IPS DF 6.9 (cell line): ENCODE data around the gene CLCN6.
A peak's percentile ranks its signal among the peaks of the same experiment; 100 is the strongest.
"Not testable (repeated sequence)": the region's sequence is repeated elsewhere in the genome, so short reads cannot be mapped to it uniquely, and the experiment has no call there.

Experiments
- DNase-seq: peaks from one replicate; pipeline ENCODE4 v3.0.0-alpha.2; 2013; ENCODE audit warnings: low read depth, low spot score
- H3K27ac ChIP-seq: one replicate; pipeline ENCODE4 v1.5.1; 2013; ENCODE audit warnings: low read length, control low read depth
- H3K27me3 ChIP-seq: 2 replicates; pipeline ENCODE4 v1.6.1; 2013; ENCODE audit warnings: mild to moderate bottlenecking, low read length; ENCODE audit not compliant: control insufficient read depth, insufficient read depth
- H3K36me3 ChIP-seq: 2 replicates; pipeline ENCODE4 v1.6.1; 2013; ENCODE audit warnings: low read length; ENCODE audit not compliant: control insufficient read depth, insufficient read depth
- H3K4me1 ChIP-seq: 2 replicates; pipeline ENCODE4 v1.6.1; 2013; ENCODE audit warnings: low read length; ENCODE audit not compliant: control insufficient read depth, insufficient read depth
- H3K4me3 ChIP-seq: 2 replicates; pipeline ENCODE4 v1.5.1; 2013; ENCODE audit warnings: mild to moderate bottlenecking, low read length
- H3K9me3 ChIP-seq: 2 replicates; pipeline ENCODE4 v1.6.1; 2013; ENCODE audit warnings: low read length, inconsistent platforms; ENCODE audit not compliant: control insufficient read depth, insufficient read depth
- WGBS: extraction: QIAGEN DNeasy Blood & Tissue Kit; methylation state at CpG from one replicate; pipeline ENCODE4 v1.1.7; 2013; ENCODE audit warnings: mixed read lengths, missing lambda C conversion rate; ENCODE audit not compliant: insufficient read length, insufficient coverage; 5-methylcytosine and 5-hydroxymethylcytosine counted together

CLCN6 gene

DNA sequence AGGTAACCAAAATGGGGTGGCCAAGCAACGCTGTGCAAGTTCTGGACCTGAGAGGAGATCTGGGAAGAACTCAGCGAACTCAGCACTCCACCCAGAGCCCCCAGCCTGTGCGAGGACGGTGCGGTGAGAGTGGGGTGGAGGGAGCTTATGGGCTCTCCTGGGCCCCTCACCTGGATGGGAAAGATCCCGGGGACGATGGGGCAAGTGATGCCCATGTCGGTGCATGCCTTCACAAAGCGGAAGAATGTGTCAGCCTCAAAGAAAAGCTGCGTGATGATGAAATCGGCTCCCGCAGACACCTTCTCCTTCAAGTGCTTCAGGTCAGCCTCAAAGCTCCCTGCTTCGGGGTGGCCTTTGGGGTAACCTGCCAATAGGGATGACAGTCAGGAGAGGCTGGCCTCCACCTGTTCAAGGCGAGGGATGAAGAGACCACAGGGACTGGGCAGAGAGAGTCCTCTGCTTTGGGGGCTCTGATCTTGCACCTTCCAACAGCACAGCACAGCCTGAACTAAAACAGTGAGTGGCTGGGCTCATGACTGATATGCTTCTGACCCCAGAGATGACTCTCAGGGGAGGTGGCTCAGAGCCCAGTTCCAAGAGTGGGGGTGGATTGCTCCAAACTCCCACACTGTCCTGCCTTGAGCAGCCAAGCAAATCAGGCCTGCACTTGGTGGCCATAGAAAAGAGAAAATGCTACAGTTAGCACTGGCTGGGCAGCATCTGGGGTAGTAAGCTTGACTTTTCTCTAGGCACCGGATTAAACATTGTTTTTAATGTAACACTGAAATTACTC, 9.8 kb upstream of the CLCN6 start:
- Histone ChIP-seq H3K4me3 (no peak overlapping the region), H3K36me3 (peaks cover 30% of the 10 kb centered on the region), H3K27me3 (no peaks in the 10 kb centered on the region), H3K4me1 (no peaks in the 10 kb centered on the region), H3K27ac (no peak overlapping the region), H3K9me3 (no peaks in the 10 kb centered on the region)
- no CpG with 5 or more reads among the region's 15 CpGs for WGBS
- DNase-seq: no peak

DNA sequence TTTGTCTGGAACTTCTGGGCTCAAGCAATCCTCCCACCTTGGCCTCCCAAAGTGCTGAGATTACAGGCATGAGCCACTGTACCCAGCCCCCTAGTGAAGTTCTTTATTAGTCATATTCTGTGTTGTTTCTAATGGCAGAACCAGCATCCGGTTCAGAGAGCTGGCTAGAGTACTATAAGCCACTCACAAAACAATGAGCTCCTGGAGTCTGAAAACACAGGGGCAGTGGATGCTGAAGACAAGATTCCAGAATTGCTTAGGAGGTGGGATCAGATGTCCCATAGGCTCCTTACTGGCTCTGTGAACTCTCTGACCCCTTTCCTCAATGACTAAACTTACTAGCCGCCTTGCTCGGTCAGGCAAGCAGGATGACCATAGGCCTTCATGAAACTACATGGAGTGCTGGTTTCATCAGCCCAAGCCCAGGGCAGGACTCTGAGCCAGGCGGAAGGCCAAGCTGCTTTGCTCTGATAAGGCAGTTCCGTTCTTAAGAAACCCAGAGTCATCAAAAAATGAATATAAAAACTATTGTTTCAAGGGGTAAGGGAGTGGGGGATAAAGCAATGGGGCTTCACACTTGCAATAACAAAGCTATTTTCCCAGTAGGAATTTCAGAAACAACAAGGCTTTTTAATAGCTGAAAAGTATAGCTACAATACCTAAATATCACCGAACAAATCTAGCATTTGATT, 8.3 kb upstream of the CLCN6 start:
- Histone ChIP-seq H3K4me1 (0 out of 2 replicates have a peak, but pooled peaks cover under 1% of the 10 kb centered on the region), H3K36me3 (peaks cover 25% of the 10 kb centered on the region), H3K27ac (no peak overlapping the region), H3K9me3 (no peaks in the 10 kb centered on the region), H3K4me3 (no peak overlapping the region), H3K27me3 (no peaks in the 10 kb centered on the region)
- no CpG with 5 or more reads among the region's 6 CpGs for WGBS
- DNase-seq: no peak

DNA sequence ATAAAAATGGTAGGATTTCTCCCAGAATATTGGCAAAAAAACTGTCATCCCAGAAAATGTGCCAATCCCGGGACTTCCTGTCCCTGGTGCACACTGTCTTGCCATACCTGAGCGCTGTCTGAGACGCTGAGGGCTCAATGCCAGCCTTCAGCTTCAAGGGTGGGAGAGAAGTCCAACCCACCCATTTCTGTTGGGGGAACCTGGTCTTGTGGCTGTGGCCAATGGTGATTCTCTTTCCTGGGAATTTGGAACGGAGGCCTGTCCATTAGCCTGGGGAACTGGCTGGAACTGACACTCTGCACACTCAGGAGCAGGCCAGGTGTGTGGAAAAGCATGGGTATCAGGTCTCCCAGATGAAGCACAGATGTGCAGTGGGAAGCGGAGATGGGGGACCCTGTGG, 6.9 kb upstream of the CLCN6 start:
- no CpG with 5 or more reads among the region's 5 CpGs for WGBS
- H3K9me3 ChIP-seq: no peaks in the 10 kb centered on the region
- no peak overlapping the region for H3K4me3 ChIP-seq
- DNase-seq: no peak
- H3K27me3 ChIP-seq: no peaks in the 10 kb centered on the region
- 0 out of 2 replicates have a peak, but pooled peaks cover 5% of the 10 kb centered on the region for H3K4me1 ChIP-seq
- peaks cover 21% of the 10 kb centered on the region for H3K36me3 ChIP-seq
- no peak overlapping the region for H3K27ac ChIP-seq

DNA sequence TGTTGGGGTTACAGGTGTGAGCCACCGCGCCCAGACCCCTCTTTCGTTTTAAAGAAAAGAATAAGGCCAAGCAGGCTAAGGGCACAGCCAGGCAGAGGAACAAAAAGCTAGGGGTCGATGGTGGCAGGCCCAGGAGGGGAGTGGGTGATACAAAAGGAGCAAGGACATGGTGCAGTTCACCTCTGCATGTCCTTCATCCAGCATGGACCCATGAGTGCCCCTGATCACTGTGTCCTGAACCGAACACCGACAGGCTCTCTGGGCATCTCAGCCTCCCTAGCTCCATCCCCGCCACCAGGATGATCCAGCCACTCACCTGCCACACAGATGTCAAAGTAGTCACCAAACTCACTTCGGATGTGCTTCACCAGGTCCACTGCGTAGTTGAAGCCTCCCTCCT, 6.1 kb upstream of the CLCN6 start:
- H3K36me3 ChIP-seq: peaks cover 17% of the 10 kb centered on the region; the same call in 1 of the 2 replicates
- no CpG with 5 or more reads among the region's 9 CpGs for WGBS

GRCh38 chr1:11800391-11800755, 5.6 kb upstream of the CLCN6 start:
- H3K9me3 ChIP-seq: no peaks in the 10 kb centered on the region
- no CpG with 5 or more reads among the region's 8 CpGs for whole genome bisulfite sequencing
- peaks cover 13% of the 10 kb centered on the region; the same call in 1 of the 2 replicates for H3K36me3 ChIP-seq
- no peaks in the 10 kb centered on the region for H3K27me3 ChIP-seq
- no peak overlapping the region for H3K27ac ChIP-seq
- no peak for DNase-seq
- H3K4me1 ChIP-seq: 0 out of 2 replicates have a peak, but pooled peaks cover 5% of the 10 kb centered on the region
- H3K4me3 ChIP-seq: no peak overlapping the region

More for the DNA sequence above, 6.1 kb upstream of the CLCN6 start:
- no peak overlapping the region for H3K4me3 ChIP-seq
- DNase-seq: no peak
- H3K27me3 ChIP-seq: no peaks in the 10 kb centered on the region
- H3K4me1 ChIP-seq: 0 out of 2 replicates have a peak, but pooled peaks cover 5% of the 10 kb centered on the region
- no peaks in the 10 kb centered on the region for H3K9me3 ChIP-seq
- H3K27ac ChIP-seq: no peak overlapping the region

DNA sequence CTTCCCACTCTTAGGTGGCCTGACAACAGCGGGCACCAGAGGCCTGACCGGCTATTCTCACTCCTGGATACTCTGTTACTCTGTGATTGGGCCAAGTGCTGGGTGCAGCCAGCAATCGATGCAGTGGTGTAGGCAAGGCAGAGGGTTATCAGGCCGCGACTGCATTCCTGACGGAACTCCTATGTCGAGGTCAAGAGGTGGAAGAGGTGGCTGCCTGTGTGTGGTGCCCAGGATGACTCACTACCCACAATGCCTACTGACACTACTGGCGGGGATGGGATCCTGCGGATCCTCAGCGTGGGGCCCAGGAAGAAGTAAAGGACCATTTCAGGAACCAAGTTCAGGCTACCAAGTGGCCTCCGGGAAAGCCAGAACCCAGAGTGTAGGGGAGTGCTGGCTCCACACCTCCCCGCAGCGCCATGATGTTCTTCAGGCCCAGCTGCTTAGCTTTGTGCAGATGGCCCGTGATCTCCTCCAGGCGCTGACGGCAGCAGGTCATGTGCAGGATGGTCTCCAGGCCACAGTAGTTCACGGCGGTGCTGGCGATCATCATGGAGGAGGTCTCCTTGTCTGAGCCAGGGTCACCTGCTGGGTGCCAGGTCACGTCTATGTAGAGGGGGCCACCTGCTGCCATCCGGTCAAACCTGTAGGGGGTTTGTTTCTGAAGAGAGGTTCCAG, 5.1 kb upstream of the CLCN6 start:
- Histone ChIP-seq H3K4me3 (no peak overlapping the region), H3K4me1 (0 out of 2 replicates have a peak, but pooled peaks cover 5% of the 10 kb centered on the region), H3K9me3 (no peaks in the 10 kb centered on the region), H3K36me3 (peaks cover 11% of the 10 kb centered on the region; the same call in 1 of the 2 replicates), H3K27me3 (no peaks in the 10 kb centered on the region), H3K27ac (no peak overlapping the region)
- no CpG with 5 or more reads among the region's 21 CpGs for WGBS
- no peak for DNase-seq

- peaks cover 11% of the 10 kb centered on the region; the same call in 1 of the 2 replicates for H3K36me3 ChIP-seq
- H3K27me3 ChIP-seq: no peaks in the 10 kb centered on the region
- H3K4me3 ChIP-seq: no peak overlapping the region
- H3K4me1 ChIP-seq: 0 out of 2 replicates have a peak, but pooled peaks cover 5% of the 10 kb centered on the region
- no peak for DNase-seq
- no CpG with 5 or more reads among the region's 6 CpGs for WGBS
- H3K9me3 ChIP-seq: no peaks in the 10 kb centered on the region
- H3K27ac ChIP-seq: no peak overlapping the region
These were observed 3.4 kb upstream of the CLCN6 start for GRCh38 chr1:11802616-11802972.

DNA sequence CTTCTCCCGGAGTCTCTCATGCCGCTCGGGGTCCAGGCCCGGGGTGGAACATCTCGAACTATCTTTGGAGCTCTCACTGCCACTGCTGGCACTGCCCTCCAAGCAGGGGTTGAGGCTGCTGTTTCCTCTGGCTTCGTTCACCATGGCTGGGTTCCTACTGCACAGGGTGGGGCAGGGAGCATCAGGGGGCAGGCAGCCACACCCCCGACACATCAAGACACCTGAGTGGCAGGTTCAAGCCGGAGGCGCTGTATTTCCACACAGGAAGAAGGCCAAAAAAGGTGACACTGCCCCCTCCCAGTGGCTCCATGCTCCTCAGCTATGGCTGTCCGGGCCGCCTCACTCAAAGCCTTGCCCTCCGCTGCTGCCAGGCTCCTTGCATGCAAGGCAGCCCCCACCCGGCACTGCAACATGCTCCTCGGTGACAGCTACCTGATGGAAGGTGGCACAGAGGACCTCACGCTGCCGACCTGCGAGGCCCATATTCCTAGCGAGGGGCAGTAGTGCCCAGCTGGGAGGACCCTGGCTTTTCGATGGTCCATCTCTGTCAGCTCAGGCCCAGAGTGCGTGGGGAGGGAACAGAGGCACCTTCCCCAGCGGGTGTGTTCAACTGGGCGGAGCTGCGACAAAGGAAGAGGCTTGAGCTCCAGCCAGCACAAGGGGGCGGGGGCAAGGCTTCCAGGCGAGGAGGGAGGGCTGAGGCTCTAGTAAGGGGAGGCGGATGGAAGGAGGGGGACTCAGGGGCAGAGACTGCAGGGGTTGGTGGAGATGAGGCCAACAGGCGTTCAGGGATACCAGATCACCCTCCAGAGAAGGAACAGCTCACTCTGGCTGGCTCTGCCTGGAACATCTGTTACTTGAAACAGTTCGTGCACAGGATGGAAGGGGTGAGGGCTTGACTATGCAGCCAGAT, 2.8 kb upstream of the CLCN6 start:
- Histone ChIP-seq H3K9me3 (no peaks in the 10 kb centered on the region), H3K27me3 (no peaks in the 10 kb centered on the region), H3K4me1 (0 out of 2 replicates have a peak, but pooled peaks cover 5% of the 10 kb centered on the region), H3K27ac (no peak overlapping the region), H3K36me3 (peaks cover 11% of the 10 kb centered on the region; the same call in 1 of the 2 replicates), H3K4me3 (peak overlapping the region; percentile 44; the same call in 1 of the 2 replicates)
- peak; percentile 83 for DNase-seq
- WGBS: no CpG with 5 or more reads among the region's 28 CpGs

DNA sequence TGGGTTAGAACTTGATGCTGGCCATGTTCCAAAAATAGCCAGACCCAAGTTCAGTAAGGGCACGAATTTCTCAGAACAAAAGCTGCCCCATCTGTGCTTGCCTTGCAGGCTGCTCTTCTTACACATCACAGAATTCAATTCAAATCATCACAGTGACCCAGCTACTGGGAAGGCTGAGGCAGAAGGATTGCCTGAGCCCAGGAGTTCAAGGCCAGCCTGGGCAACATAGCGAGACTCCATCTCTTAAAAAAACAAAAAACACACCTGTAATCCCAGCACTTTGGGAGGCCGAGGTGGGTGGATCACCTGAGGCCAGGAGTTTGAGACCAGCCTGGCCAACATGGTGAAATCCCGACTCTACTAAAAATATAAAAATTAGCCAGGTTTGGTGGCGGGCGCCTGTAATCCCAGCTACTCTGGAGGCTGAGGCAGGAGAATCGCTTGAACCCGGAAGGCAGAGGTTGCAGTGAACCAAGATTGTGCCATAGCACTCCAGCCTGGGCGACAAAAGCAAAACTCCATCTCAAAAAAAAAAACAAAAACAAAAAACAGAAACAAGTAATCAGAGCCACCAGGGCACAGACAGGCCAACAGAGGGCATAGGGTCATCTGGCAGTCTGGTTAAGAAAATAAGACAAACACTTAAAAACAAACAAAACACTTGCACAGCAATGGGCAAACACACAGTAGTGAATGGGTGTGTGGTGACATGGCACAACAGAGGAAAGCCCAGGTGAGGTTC, 1.9 kb upstream of the CLCN6 start:
- H3K36me3 ChIP-seq, DNase-seq, H3K27ac ChIP-seq, H3K4me1 ChIP-seq, H3K4me3 ChIP-seq, H3K9me3 ChIP-seq, H3K27me3 ChIP-seq: not testable (repeated sequence)
- WGBS: no CpG with 5 or more reads among the region's 9 CpGs
